GM12878 (cell line): ENCODE measurements around the gene SRPK3. TPM values are rescaled to one million over a fixed set of nuclear protein-coding genes. Genes with fewer than 3 reads are reported as not detected.

Source experiments
- ATAC-seq: fragments of 200-7000 bp; cut with Tn5 transposase; 3 replicates; pipeline ENCODE4 v1.9.1; 2020; ENCODE audit warnings: mild to moderate bottlenecking, moderate library complexity
- BruUV-seq: library from RNA; stranded (reverse); fragments of 400-500 nt; replicated peaks from 2 replicates; lab custom pipeline; 2021; lab: Mats Ljungman, UMichigan
- CTCF ChIA-PET: fragments of 300-600 bp; sonication (Branson Sonifier 250); formaldehyde crosslinking; extraction: SDS; loops from one replicate; lab custom pipeline; 2021; ENCODE audit warnings: inconsistent platforms; lab: Yijun Ruan, JAX
- POLR2A ChIA-PET: fragments of 350-600 bp; formaldehyde crosslinking; extraction: SDS; loops from one replicate; lab custom pipeline; 2021; ENCODE audit warnings: inconsistent platforms; lab: Charles Lee
- RAD21 ChIA-PET: fragments of 300-600 bp; sonication (Branson Sonifier 250); formaldehyde crosslinking; loops from one replicate; lab custom pipeline; 2023; ENCODE audit warnings: antibody characterized with exemption; ENCODE audit not compliant: unreplicated experiment; lab: Charles Lee
- SMC1A ChIA-PET: fragments of 300-600 bp; sonication (Branson Sonifier 250); formaldehyde crosslinking; loops from one replicate; lab custom pipeline; 2023; ENCODE audit not compliant: unreplicated experiment, uncharacterized antibody; lab: Charles Lee
- DNase-seq: peaks from one replicate; pipeline ENCODE4 v3.0.0-alpha.2; 2011; ENCODE audit warnings: low read depth, low spot score
- FAIRE-seq: peaks from 3 replicates; lab custom pipeline; 2011; peaks lifted over from hg19 to GRCh38; lab: Jason Lieb, UNC
- H2AFZ ChIP-seq: 2 replicates; pipeline ENCODE4 v1.6.0; 2011; ENCODE audit warnings: low read depth, low read length, control low read depth; ENCODE audit not compliant: control insufficient read depth
- H3K27ac ChIP-seq: 2 replicates; pipeline ENCODE4 v1.5.1; 2011; ENCODE audit warnings: control low read depth; ENCODE audit not compliant: control insufficient read depth, insufficient read depth
- H3K27me3 ChIP-seq, 2 experiments: replicated peaks in 1 of 2; 2 replicates each; pipeline versions ENCODE4 v1.6.0 to v1.6.1; 2011; ENCODE audit warnings: low read length in 1 of 2; ENCODE audit not compliant: control insufficient read depth in 2 of 2, insufficient read depth in 2 of 2
- H3K36me3 ChIP-seq, 2 experiments: 2 replicates each; pipeline ENCODE4 v1.5.1; 2011; ENCODE audit warnings: low read length in 1 of 2; ENCODE audit not compliant: control insufficient read depth in 2 of 2, insufficient read depth in 2 of 2
- H3K4me1 ChIP-seq: 2 replicates; pipeline ENCODE4 v1.6.1; 2011; ENCODE audit warnings: mild to moderate bottlenecking, low read length, moderate library complexity, mixed read lengths; ENCODE audit not compliant: control insufficient read depth, insufficient read depth
- H3K4me2 ChIP-seq: 2 replicates; pipeline ENCODE4 v1.6.0; 2011; ENCODE audit warnings: control low read depth; ENCODE audit not compliant: control insufficient read depth, insufficient read depth
- H3K4me3 ChIP-seq: fragments of 200-600 bp; sonication (generic); 2 replicates; pipeline ENCODE4 v1.5.1; 2016
- H3K79me2 ChIP-seq: 2 replicates; pipeline ENCODE4 v1.6.0; 2011; ENCODE audit warnings: low read length; ENCODE audit not compliant: control insufficient read depth, insufficient read depth
- H3K9ac ChIP-seq: 2 replicates; pipeline ENCODE4 v1.8.0; 2011; ENCODE audit warnings: low read length, control low read depth, mixed read lengths; ENCODE audit not compliant: control insufficient read depth, insufficient read depth
- H3K9me3 ChIP-seq: replicated peaks from 3 replicates; pipeline ENCODE4 v1.5.1; 2011; ENCODE audit warnings: mild to moderate bottlenecking, low read length; ENCODE audit not compliant: control insufficient read depth, insufficient read depth
- H4K20me1 ChIP-seq: 2 replicates; pipeline ENCODE4 v1.6.0; 2011; ENCODE audit not compliant: control insufficient read depth, insufficient read depth
- BACH1 ChIP-seq: fragments of 450-650 bp; IDR thresholded peaks from 2 replicates; pipeline ENCODE4 v1.6.1; 2017; ENCODE audit warnings: mild to moderate bottlenecking, borderline replicate concordance
- CBX5 ChIP-seq: sonication (generic); IDR thresholded peaks from 2 replicates; pipeline ENCODE4 v1.6.1; 2016; ENCODE audit warnings: low read depth, moderate library complexity, mild to moderate bottlenecking, inconsistent platforms
- CEBPB ChIP-seq, 2 experiments: fragments of 150-350 bp in 1 of 2; IDR thresholded peaks; 2 replicates each; pipeline ENCODE4 v1.6.1; 2012 to 2014; ENCODE audit warnings: low read depth in 2 of 2, low read length in 2 of 2, borderline replicate concordance in 1 of 2, inconsistent platforms in 1 of 2
- HCFC1 ChIP-seq: fragments of 150-350 bp; IDR thresholded peaks from 2 replicates; pipeline ENCODE4 v1.6.1; 2014; ENCODE audit warnings: low read length
- HDGF ChIP-seq: fragments of 450-650 bp; IDR thresholded peaks from 2 replicates; pipeline ENCODE4 v1.6.1; 2016; ENCODE audit warnings: antibody characterized with exemption
- MAX ChIP-seq: IDR thresholded peaks from 2 replicates; pipeline ENCODE4 v1.6.1; 2012; ENCODE audit warnings: low read depth, low read length, improper control_type of control experiment
- SMARCA5 ChIP-seq: fragments of 450-650 bp; IDR thresholded peaks from 2 replicates; pipeline ENCODE4 v1.6.1; 2017; ENCODE audit warnings: mild to moderate bottlenecking
- SRF ChIP-seq, 2 experiments: IDR thresholded peaks; 2 replicates each; pipeline ENCODE4 v1.6.1; 2011; ENCODE audit warnings: low read depth in 2 of 2, low read length in 2 of 2, mild to moderate bottlenecking in 1 of 2, moderate library complexity in 1 of 2
- STAT3 ChIP-seq: IDR thresholded peaks from 2 replicates; pipeline ENCODE4 v1.6.1; 2011; ENCODE audit warnings: low read depth, low read length, improper control_type of control experiment
- ZNF687 ChIP-seq: fragments of 450-650 bp; IDR thresholded peaks from 2 replicates; pipeline ENCODE4 v1.6.1; 2017; ENCODE audit warnings: mild to moderate bottlenecking, moderate library complexity
- ZZZ3 ChIP-seq: IDR thresholded peaks from 2 replicates; pipeline ENCODE4 v1.6.1; 2011; ENCODE audit warnings: low read depth; ENCODE audit not compliant: control insufficient read depth, insufficient read length
- WGBS: methylation state at CpG from one replicate; pipeline ENCODE4 v1.1.6; 2016; ENCODE audit warnings: low lambda C conversion rate; ENCODE audit not compliant: insufficient replicate concordance, insufficient coverage; ENCODE audit errors: missing lambda C conversion rate; 5-methylcytosine and 5-hydroxymethylcytosine counted together
- in situ Hi-C: fragments of 300-500 bp; cut with MboI; formaldehyde crosslinking; loops from 9 replicates; pipeline ENCODE4 v1.14.3; 2018; ENCODE audit warnings: mixed read lengths
- intact Hi-C: fragments of 100-400 bp; cut with micrococcal nuclease; formaldehyde crosslinking; loops from one replicate; pipeline ENCODE4 v1.14.2; 2022; ENCODE audit not compliant: unreplicated experiment
- polyA plus RNA-seq, 11 experiments: library from polyadenylated mRNA; depleted of rRNA in 4 of 11; unstranded in 6 of 11; stranded (reverse) in 5 of 11; fragments of >200 nt; fragmentation: Nextera tagmentation in 4 of 11; fragmentation: Illumina TruSeq in 1 of 11; extraction: Ambion mirVana in 4 of 11; extraction: Trizol in 1 of 11; gene quantifications; 1 replicate in 1 of 11; 2 replicates in 10 of 11; pipeline versions ENCODE4 v1.2.1 to v1.2.3, GENCODE V29; 2011 to 2016; ENCODE audit warnings: inconsistent platforms in 2 of 11, missing spikeins in 2 of 11, low read depth in 1 of 11
- total RNA-seq, 4 experiments: library from RNA; depleted of rRNA in 3 of 4; stranded (reverse); fragments of >200 nt in 3 of 4; fragmentation: Illumina TruSeq in 1 of 4; extraction: Trizol in 1 of 4; gene quantifications; 2 replicates each; pipeline versions ENCODE4 v1.2.1 to v1.2.3, GENCODE V29; 2013 to 2021

The SRPK3 gene
- total and polyA plus RNA-seq, 10 of the 15 experiments (the other 5 are each of a cell fraction or from before 2014, with no cell fraction given), result 0.05 to 0.19 TPM; not detected in 8

- WGBS, result 82% methylated on average over 37 of the region's 42 CpGs
- H3K79me2 ChIP-seq, result no peaks in the 10 kb centered on the region
- in situ Hi-C loops (no loop called here), intact Hi-C loops (no loop called here)
- TF ChIP-seq MAX (no peak), HDGF (no peak), SRF (IDR thresholded peaks at IDR 0.05; ENCODE audit: low read depth in 2 of 2, low read length in 2 of 2) (no peak)
- H3K9me3 ChIP-seq, result no peaks in the 10 kb centered on the region; the same call in 2 of the 3 replicates
- no peak overlapping the region for H3K9ac ChIP-seq
- ChIA-PET POLR2A (no interaction called here), CTCF (no interaction called here), SMC1A (no interaction called here), RAD21 (no interaction called here)
- no peaks in the 10 kb centered on the region for H3K27me3 ChIP-seq
- no peak overlapping the region for H2AFZ ChIP-seq
- H3K4me3 ChIP-seq, result no peak overlapping the region
- ATAC-seq (no peak), DNase-seq (no peak), FAIRE-seq (no peak)
- H3K4me1 ChIP-seq, result no peaks in the 10 kb centered on the region
- no TSS peak for BruUV-seq
- H3K27ac ChIP-seq, result no peak overlapping the region
- H3K4me2 ChIP-seq, result no peak overlapping the region
- H4K20me1 ChIP-seq, result no peaks in the 10 kb centered on the region
- no peaks in the 10 kb centered on the region for H3K36me3 ChIP-seq
Measured at GRCh38 chrX:153775293-153776119, 5.3 kb upstream of the SRPK3 start.

GRCh38 chrX:153776120-153776599 is 4.7 kb upstream of the SRPK3 start:
- DNase-seq, result no peak
- POLR2A ChIA-PET, result no interaction called here
- ATAC-seq, result no peak
- no peak overlapping the region for H2AFZ ChIP-seq
- intact Hi-C loops (no loop called here), in situ Hi-C loops (no loop called here)
- RAD21 ChIA-PET, result no interaction called here
- no peaks in the 10 kb centered on the region for H3K27me3 ChIP-seq
- SMC1A ChIA-PET, result no interaction called here
- H3K27ac ChIP-seq, result no peak overlapping the region
- no peaks in the 10 kb centered on the region for H4K20me1 ChIP-seq
- no peaks in the 10 kb centered on the region; the same call in 2 of the 3 replicates for H3K9me3 ChIP-seq
- CTCF ChIA-PET, result no interaction called here
- no peak overlapping the region for H3K4me3 ChIP-seq
- H3K79me2 ChIP-seq, result no peaks in the 10 kb centered on the region
- BruUV-seq, result no TSS peak
- no peak overlapping the region for H3K4me2 ChIP-seq
- no peak overlapping the region for H3K9ac ChIP-seq
- H3K36me3 ChIP-seq, result no peaks in the 10 kb centered on the region
- H3K4me1 ChIP-seq, result no peaks in the 10 kb centered on the region
- WGBS, result 46% methylated on average over 15 of the region's 20 CpGs
- FAIRE-seq, result no peak
- no peak for TF ChIP-seq ZNF687
- TF ChIP-seq SMARCA5, result no peak
- TF ChIP-seq STAT3, result no peak
- TF ChIP-seq HCFC1, result no peak
- no peak for TF ChIP-seq ZZZ3
- no peak for TF ChIP-seq CBX5
- no peak for TF ChIP-seq BACH1
- no peak for TF ChIP-seq CEBPB (IDR thresholded peaks at IDR 0.05; ENCODE audit: borderline replicate concordance in 1 of 2, low read depth in 2 of 2, low read length in 2 of 2)
